GM19099 (cell line): ENCODE results near the gene MYO16.

Experiments
- POLR2A ChIP-seq: IDR thresholded peaks from 3 replicates; pipeline ENCODE4 v1.6.1; 2011; ENCODE audit warnings: low read depth; ENCODE audit not compliant: insufficient read length; ENCODE audit errors: extremely low read depth

MYO16 gene

DNA sequence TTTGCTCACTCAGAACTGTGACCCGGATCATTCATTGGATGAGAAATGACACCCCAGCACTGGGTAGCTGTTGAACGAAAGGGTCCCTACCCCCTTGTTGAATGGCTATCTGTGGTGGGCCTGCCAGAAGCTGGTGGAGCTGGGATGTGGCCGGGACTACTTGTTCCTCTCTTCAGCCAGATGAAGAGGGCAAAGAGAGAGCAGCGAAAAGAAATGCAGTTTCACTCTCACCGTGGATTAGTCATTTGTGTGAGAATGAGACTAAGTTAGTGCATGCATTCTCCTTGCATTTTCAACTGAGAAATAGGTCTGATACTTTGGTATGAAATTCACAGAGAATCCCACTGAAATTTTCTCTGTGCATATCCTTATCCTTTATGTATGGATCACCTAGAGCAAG lies 603.9 kb downstream of the MYO16 start:
- no peak for TF ChIP-seq POLR2A

DNA sequence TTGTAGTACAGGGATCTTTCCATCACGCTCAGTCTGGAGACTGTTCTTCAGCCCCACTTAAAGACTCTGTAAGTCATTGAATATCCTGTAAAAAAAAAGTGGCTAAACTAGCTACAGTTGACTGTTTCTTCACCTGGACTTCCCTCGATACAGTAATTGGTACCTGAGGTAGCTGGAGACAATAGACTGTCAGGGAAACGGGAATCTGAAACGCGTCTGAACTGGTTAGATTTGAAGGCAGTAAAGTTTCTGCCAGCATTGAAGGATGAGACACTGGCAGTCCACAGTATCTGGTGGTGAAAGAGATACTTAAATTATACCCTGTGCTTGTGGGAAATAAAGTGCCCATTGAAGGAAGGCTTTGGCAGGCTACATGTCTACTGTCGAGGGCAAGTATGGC lies 606.5 kb downstream of the MYO16 start:
- TF ChIP-seq POLR2A = no peak

DNA sequence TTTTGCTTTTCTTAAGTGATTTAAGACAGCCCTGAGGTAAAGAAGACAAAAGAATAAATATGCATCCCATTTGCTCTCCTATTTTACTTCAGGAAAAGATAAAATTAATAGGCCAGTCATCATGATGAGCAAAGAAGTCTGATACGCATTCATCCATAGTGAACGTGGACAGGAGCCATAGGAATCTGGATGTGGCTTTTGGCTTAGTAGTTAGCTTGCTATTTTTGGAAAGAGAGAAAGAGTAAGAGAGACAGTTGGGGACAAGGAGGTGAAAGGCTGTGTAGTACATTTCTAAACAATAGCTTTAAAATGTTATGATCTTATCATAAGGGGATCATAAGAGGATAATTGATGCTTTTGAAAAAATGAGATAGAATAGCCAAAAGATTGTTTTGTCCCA lies 611.7 kb downstream of the MYO16 start:
- no peak for TF ChIP-seq POLR2A

DNA sequence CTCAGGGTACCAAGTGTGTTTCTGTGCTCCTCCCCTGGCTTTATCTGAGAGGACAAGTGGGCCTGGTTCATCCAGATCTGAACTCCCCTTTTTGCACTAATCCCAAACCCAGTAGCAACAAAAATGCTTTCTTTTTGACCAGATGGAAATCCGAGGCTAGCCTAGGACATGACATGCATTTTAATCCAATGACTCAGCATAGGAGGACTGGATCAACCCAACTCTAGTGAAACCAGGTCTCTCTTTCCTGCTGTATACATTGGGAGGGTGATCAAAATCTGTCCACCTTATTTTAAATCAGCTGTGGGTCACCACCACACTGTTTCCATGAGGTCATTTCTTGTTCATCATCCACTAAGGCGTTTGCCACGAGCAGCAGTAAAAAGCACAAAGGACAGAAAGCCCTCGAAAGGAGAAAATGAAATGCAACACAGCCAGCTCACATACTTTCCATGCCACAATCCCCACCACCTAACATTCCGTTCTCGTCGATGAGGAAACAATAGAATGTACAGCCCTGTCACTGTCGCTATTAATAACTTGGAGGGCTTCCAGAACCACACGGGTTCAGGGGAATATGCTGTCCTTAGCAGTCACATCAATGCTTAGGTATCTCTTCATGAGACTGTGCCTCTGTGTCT lies 614.0 kb downstream of the MYO16 start:
- no peak for TF ChIP-seq POLR2A

DNA sequence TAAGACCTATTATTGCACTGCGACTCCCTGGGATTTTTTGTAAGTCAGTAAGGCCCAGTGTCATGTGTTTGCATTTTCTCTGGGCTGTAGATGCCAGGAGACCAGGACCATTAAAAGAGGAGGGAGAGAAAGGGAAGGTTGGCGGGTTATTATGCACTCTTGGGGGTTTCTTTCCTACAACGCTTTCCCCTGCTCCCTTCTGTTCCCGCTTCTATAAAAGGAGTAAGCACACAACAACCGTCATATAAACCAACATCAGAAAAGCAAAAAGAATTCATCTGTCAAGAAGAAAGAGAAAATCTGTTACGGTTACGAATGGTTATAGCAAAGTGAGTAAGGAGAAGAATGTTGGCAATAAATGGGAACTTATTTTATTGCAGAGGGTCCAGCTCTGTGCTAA lies 615.2 kb downstream of the MYO16 start:
- TF ChIP-seq POLR2A = no peak

DNA sequence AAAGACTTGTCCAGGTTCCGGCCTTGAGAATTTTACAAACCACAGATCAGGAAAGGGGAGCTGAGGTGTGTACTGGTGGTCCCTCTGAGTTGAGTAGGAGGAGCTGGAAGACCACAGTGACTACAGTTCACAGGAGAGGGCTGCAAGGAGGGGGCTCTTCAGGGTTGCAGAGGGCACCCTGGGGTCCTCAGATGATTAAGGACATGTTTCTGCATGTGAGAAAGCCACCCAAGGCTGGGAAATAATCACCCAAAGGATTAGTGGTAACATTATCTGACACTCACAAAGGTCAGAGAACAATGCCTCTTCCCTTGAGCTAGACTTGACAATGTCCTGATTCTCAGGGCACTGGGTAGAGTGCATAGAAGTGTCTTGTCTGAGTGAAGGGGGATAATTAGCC lies 616.6 kb downstream of the MYO16 start:
- no peak for TF ChIP-seq POLR2A

DNA sequence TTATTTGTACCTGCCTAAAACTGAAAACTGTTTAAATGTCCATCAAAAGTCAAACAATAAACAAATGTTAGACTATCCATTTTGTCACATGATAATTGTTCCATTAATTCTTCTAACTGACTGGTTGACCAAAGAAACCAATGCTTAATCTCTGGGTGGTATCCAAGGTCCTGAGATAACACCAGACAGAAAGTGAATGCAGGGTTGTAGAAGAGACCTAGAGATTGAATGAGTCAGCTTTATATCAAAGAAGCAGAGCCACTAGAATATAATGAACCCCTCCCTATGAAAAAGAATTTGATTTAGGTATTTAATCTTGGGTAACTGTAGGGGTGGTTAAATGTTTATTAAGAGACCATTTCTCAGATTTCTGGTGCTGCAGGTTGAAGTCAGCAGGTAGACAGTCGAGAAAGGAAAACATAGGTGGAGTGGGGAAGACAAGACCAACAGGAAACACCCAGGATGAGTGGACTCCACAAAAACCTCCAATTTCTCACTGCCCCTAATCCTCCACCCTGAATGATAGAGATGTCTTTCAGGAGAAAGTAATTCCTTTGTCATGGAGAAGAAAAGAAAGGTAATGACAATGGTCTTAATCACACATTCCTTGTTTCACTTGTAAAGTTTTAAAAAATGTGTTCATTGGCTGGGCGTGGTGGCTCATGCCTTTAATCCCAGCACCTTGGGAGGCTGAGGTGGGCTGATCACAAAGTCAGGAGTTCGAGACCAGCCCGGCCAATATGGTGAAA lies 620.5 kb downstream of the MYO16 start:
- no peak for TF ChIP-seq POLR2A

DNA sequence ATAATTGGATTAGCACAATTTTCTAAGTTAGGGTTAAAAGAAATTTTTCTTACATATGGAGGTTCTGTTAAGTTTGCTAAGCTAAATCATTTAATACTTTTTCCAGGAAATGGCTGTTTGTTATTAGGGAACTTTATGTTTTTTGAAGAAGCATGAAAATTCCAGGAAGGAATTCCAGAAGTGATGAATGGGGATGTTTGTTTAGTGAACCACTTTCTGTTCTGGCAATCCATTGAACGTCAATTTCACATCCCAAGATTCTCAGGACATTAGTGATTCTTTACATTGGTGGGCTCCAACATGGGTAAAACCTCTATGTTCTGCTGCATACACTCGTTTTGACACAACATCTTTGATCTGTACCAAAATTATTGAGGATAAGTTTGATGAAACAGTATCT lies 622.5 kb downstream of the MYO16 start:
- TF ChIP-seq POLR2A = no peak

DNA sequence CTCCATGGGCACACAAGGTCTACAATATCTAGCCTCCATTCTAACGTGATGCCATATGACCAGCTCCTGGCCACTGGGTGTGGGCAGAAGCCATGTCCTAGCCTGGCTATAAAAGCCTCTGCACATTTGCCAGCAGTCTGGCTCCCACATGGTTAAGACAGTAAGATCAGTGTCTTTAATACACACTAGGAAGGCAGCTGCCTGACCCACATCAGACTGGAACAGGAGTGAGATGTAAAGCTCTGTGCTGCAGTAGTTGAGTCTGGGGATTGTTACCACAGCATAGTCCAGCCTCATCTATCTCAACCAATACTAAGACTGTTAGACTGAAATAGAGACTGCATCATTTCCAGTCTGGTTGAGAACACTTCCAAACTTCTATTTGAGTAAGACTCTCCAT lies 623.9 kb downstream of the MYO16 start:
- no peak for TF ChIP-seq POLR2A

DNA sequence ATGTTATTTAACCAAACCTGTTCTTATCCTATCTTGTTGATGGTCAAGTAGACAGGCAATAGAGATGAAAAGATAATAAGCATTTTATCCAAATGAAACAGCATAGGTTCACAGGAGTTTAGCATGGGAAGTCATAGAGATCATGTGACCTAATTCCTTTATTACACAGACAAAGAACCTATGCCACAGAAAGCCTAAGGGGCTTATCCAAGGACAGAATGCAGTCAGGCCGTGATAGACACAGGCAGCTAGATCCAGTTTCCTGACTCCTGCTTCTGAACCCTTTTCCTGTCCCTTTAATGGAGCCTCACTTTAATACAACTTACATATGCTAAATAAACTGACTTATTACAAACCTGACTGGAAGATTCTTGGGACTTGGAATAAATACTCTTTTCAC lies 624.9 kb downstream of the MYO16 start:
- no peak for TF ChIP-seq POLR2A

DNA sequence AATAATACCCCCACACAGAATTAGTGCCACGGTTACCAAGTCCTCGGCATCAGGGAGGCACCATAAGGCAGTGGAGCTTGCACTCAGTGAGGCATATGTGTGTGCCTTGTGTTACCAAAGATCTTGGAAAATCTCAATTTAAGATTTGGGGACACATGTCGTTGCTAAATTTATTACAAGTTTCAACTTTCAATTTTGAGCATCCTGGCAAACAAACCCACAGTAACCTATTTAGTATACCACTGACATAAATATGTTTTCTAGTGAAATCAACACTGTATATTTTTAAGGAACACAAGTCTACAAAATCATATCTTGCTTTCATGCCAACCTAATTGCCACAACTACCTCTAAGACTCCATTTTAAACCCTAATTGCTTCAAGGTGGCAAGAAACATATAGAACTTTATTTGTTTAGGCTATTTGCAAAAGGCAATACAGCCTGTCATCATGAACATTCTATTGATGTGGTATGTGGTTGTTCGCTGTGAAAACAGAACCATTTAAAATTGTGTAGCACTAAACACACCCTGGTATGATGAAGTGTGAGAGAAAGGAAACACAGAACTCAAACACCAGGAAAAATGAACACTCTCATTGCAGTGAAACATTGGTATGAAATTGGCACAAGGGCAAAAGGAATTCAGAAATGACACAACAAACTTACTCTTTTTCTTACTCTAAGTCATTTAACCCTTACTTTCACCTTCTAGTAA lies 625.9 kb downstream of the MYO16 start:
- TF ChIP-seq POLR2A = no peak

DNA sequence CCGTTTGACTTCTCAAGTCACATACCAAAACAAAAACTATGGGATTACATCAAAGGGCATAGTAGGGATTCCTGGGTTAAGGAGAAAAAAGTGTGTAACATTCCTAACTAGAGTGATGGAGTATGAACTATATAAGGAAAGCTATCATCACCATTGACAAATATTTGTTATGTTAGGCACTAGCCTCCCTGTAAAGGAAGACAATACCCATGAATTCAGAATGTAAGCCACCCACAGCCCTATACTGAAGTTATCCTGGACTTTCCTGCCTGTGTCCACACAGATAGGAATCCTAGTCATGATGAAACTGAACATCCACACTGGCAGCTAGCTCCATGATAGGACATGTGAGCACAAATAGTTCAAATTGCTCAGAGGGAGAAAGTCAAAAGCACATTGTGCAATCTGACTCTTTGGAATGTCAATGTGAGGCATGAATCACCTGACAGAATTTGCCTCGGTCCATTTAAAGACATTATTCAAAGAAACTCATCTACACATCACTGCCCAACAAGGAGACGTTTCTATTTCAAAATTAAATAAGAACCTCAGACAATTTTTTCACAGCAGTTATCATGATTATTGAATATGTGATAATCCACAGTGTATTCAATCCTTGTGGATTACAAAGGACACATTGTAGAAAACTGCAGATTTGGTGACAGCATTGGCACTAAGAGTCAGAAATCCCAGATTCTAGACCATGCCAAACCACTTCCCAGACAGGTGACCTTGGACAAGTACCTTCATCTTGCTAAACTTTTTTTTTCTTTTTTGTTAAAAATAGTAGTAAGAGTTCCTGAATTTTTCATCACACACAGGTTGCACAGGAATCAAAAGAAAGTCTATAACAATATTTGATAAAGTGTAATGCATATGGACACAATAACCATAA lies 627.7 kb downstream of the MYO16 start:
- TF ChIP-seq POLR2A = no peak
